Mesothelial cell of epicardium (in vitro differentiated cells): ENCODE results near the gene CNGA3. TPM values are rescaled to one million over a fixed set of nuclear protein-coding genes. Genes with fewer than 3 reads are reported as not detected.

Experiments
- DNase-seq, 2 experiments: peaks; one replicate each; pipeline ENCODE4 v3.0.0; 2021; ENCODE audit warnings: low spot score in 2 of 2; ENCODE audit not compliant: unreplicated experiment in 2 of 2
- H3K27ac Mint-ChIP-seq: 2 replicates; pipeline ENCODE4 v1.8.0; 2021; ENCODE audit warnings: mixed read lengths
- H3K27me3 Mint-ChIP-seq: 2 replicates; pipeline ENCODE4 v1.8.0; 2021; ENCODE audit warnings: low read depth, mixed read lengths
- H3K36me3 Mint-ChIP-seq: 2 replicates; pipeline ENCODE4 v1.8.0; 2021; ENCODE audit warnings: mixed read lengths
- H3K4me1 Mint-ChIP-seq: 2 replicates; pipeline ENCODE4 v1.8.0; 2021; ENCODE audit warnings: mixed read lengths
- H3K4me3 Mint-ChIP-seq: 2 replicates; pipeline ENCODE4 v1.8.0; 2021; ENCODE audit warnings: mild to moderate bottlenecking, moderate library complexity, mixed read lengths
- H3K9me3 Mint-ChIP-seq: 2 replicates; pipeline ENCODE4 v1.8.0; 2021; ENCODE audit warnings: mixed read lengths
- total RNA-seq: library from RNA; stranded (reverse); gene quantifications from 3 replicates; pipeline ENCODE4 v1.2.1, GENCODE V29; 2021
- TF ChIP-seq, protein P1 (sequence below): fragments of 200-600 bp; sonication (generic); IDR thresholded peaks from one replicate; pipeline ENCODE4 v1.5.0; 2021; ENCODE audit warnings: antibody characterized with exemption; ENCODE audit not compliant: unreplicated experiment

The CNGA3 gene
- total RNA-seq, 1 donor from 2014 or later = not detected

DNA sequence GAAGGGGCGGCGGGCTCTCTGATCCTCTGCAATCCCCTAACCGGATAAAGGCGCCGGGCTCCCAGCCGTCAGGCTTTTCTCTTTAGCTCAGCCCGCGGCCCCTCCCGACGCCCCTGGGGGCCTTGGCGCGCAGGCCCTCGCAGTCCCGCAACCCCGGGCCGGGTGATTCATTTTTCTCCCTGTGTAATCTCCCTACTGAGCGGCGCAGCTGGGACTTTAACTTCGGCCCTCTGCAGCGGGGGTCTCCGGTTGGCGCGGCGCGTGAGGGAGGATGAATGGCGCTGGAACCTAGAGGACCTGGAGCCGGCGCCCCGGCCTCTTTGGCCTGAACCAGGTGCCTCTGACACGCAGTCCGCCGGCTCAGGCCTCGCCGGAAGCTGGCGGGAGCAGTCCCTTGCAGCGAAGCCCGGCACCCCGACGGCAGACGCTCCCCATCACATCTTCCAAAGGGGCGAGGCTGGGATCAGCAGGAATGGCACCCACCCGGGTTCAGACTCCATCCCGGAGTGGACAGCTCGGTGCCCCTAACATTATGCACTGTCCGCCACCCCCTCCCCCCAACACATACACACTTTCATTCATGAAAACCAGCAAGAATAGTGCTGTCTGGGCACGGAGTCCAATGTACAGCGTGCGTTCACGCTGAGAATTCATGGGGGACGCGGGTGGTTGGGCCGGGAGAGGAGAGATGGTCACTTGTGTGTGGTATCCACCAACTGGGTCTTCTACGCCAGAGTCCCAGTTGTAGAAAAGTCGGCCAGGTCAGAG, 1.2 kb downstream of the CNGA3 start:
- Mint-ChIP-seq H3K4me3 (no peak overlapping the region), H3K36me3 (no peaks in the 10 kb centered on the region), H3K9me3 (peaks cover 4% of the 10 kb centered on the region), H3K4me1 (peaks cover 5% of the 10 kb centered on the region), H3K27ac (no peak overlapping the region), H3K27me3 (peaks cover 99% of the 10 kb centered on the region)
- no peak for DNase-seq
- TF ChIP-seq, protein P1, sequence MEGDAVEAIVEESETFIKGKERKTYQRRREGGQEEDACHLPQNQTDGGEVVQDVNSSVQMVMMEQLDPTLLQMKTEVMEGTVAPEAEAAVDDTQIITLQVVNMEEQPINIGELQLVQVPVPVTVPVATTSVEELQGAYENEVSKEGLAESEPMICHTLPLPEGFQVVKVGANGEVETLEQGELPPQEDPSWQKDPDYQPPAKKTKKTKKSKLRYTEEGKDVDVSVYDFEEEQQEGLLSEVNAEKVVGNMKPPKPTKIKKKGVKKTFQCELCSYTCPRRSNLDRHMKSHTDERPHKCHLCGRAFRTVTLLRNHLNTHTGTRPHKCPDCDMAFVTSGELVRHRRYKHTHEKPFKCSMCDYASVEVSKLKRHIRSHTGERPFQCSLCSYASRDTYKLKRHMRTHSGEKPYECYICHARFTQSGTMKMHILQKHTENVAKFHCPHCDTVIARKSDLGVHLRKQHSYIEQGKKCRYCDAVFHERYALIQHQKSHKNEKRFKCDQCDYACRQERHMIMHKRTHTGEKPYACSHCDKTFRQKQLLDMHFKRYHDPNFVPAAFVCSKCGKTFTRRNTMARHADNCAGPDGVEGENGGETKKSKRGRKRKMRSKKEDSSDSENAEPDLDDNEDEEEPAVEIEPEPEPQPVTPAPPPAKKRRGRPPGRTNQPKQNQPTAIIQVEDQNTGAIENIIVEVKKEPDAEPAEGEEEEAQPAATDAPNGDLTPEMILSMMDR = no peak

DNA sequence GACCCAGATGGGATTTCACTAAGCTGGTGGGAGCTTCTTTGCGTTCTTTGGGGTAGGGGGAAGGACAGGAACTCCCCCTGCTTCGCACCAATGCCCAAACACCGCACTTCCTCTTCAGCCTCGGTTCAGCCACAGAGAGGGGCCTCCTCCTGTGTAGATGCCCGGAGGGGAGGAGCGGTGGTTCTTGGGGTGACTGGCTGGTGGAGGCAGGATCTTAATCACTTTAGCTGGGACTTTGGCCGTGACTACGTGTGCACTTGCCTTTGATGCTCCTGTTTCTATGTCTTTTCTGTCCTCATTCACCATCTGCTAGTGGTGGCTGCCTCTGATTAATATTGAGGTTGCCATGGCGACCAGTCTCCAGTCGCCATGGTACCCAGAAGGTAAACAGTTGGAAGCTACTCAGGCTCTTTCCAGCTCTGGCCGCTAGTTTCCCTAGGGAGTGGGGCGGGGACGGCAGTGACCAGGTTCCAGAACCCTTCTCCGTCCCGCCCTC, 1.9 kb downstream of the CNGA3 start:
- TF ChIP-seq, protein P1 = no peak
- Mint-ChIP-seq H3K4me1 (peaks cover 5% of the 10 kb centered on the region), H3K4me3 (no peak overlapping the region), H3K27ac (no peak overlapping the region), H3K9me3 (peaks cover 4% of the 10 kb centered on the region), H3K36me3 (no peaks in the 10 kb centered on the region), H3K27me3 (peaks cover 94% of the 10 kb centered on the region)
- DNase-seq = no peak

DNA sequence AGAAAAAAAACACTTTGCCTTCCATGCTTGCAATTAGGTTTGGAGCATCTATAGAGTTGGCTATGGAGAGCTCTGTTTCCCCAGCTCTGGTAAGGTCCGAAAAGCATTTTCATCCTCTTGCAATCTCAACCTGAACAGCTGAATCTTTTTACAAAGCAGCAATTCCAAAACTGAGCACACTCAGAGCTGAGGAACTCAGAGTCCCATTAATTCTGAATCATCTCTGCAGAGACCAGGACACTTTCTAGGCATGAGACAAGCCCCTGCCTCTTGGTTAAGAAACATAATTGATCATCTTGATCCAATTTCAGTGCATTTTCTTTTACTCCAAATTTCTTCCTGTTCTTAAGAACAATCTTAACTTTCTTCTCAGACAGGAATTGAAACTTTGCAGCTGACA, 4.2 kb downstream of the CNGA3 start:
- TF ChIP-seq, protein P1 = no peak
- peaks cover 78% of the 10 kb centered on the region for H3K27me3 Mint-ChIP-seq
- no peak overlapping the region for H3K27ac Mint-ChIP-seq
- peaks cover 4% of the 10 kb centered on the region for H3K9me3 Mint-ChIP-seq
- no peaks in the 10 kb centered on the region for H3K36me3 Mint-ChIP-seq
- no peak overlapping the region for H3K4me3 Mint-ChIP-seq
- peaks cover 5% of the 10 kb centered on the region for H3K4me1 Mint-ChIP-seq
- no peak for DNase-seq

DNA sequence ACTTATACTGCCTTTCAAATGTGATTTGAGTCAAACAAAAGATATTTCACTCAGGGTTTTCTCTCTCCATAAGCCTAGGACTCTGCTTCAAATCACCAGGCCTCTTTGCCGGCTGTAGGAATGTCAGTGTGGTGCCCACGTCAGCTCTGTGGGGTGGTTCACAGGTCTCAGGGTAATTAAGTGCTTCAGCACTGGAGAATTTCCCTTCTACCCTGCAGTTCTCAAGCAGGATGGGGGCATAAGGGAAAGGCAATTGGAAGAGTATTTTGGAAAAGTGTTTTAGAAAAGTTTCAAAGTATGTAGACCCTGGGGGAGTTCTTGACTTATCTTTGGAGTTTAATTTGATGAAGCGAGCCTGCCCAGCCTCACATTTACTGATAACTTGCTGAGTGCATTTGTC, 9.6 kb downstream of the CNGA3 start:
- Mint-ChIP-seq H3K9me3 (peaks cover 2% of the 10 kb centered on the region), H3K36me3 (no peaks in the 10 kb centered on the region), H3K27me3 (peaks cover 51% of the 10 kb centered on the region), H3K27ac (no peak overlapping the region), H3K4me1 (no peaks in the 10 kb centered on the region), H3K4me3 (no peak overlapping the region)
- TF ChIP-seq, protein P1 = no peak
- no peak for DNase-seq

DNA sequence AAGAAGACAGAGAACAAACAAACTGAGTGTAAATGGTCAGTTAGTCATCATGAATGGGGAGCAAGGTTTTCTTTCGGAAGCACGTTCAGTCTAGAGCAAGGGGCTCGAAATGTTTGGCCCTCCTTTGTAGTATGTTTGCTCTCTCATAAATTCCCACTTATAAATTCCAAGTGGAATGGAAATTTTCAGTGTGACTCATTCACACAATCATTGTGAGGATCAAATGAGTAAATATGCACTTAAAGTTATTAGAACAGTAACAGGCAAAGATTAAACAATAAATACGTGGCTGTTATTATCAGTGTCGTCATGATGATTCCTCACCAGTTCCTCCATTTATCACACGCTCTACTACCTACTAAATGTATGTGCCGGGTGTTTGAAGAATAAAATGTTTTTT, 10.5 kb downstream of the CNGA3 start:
- peaks cover 44% of the 10 kb centered on the region for H3K27me3 Mint-ChIP-seq
- no peaks in the 10 kb centered on the region for H3K36me3 Mint-ChIP-seq
- no peak overlapping the region for H3K27ac Mint-ChIP-seq
- DNase-seq = no peak
- TF ChIP-seq, protein P1 = no peak
- no peaks in the 10 kb centered on the region for H3K9me3 Mint-ChIP-seq
- no peak overlapping the region for H3K4me3 Mint-ChIP-seq
- no peaks in the 10 kb centered on the region for H3K4me1 Mint-ChIP-seq
